Nephron progenitor cell (in vitro differentiated cells): ENCODE results near the gene OS9.

Experiments
- DNase-seq: peaks from one replicate; pipeline ENCODE4 v3.0.0; 2021
- H3K27ac Mint-ChIP-seq: 2 replicates; pipeline ENCODE4 v1.8.0; 2021; ENCODE audit warnings: mild to moderate bottlenecking, moderate library complexity, mixed read lengths
- H3K27me3 Mint-ChIP-seq: 2 replicates; pipeline ENCODE4 v1.8.0; 2021; ENCODE audit warnings: mild to moderate bottlenecking, low read depth, mixed read lengths; ENCODE audit not compliant: poor library complexity
- H3K36me3 Mint-ChIP-seq: 2 replicates; pipeline ENCODE4 v1.8.0; 2021; ENCODE audit warnings: low read depth, mixed read lengths
- H3K4me1 Mint-ChIP-seq: 2 replicates; pipeline ENCODE4 v1.8.0; 2021; ENCODE audit warnings: mixed read lengths
- H3K4me3 Mint-ChIP-seq: 2 replicates; pipeline ENCODE4 v1.8.0; 2021; ENCODE audit warnings: mild to moderate bottlenecking, moderate library complexity, mixed read lengths
- H3K9me3 Mint-ChIP-seq: 2 replicates; pipeline ENCODE4 v1.8.0; 2021; ENCODE audit warnings: mild to moderate bottlenecking, moderate library complexity, mixed read lengths
- CTCF ChIP-seq: fragments of 200-600 bp; sonication (generic); IDR thresholded peaks from 2 replicates; pipeline ENCODE4 v1.5.0; 2021; ENCODE audit warnings: antibody characterized with exemption

OS9 gene

GRCh38 chr12:57760347-57760982 lies 66.5 kb downstream of the OS9 start:
- peak; percentile 84 for DNase-seq
- Mint-ChIP-seq H3K36me3 (peaks cover 5% of the 10 kb centered on the region), H3K27ac (no peak overlapping the region), H3K27me3 (peaks cover 95% of the 10 kb centered on the region), H3K9me3 (peaks cover 4% of the 10 kb centered on the region), H3K4me3 (no peak overlapping the region), H3K4me1 (peaks cover 9% of the 10 kb centered on the region)
- no peak for TF ChIP-seq CTCF

- no peak for DNase-seq
- TF ChIP-seq CTCF = no peak
- Mint-ChIP-seq H3K27ac (no peak overlapping the region), H3K9me3 (peaks cover 4% of the 10 kb centered on the region), H3K36me3 (peaks cover 5% of the 10 kb centered on the region), H3K4me1 (peaks cover 8% of the 10 kb centered on the region), H3K27me3 (peaks cover 98% of the 10 kb centered on the region), H3K4me3 (no peak overlapping the region)
These were observed 67.6 kb downstream of the OS9 start for GRCh38 chr12:57761391-57761998.

- peaks cover 4% of the 10 kb centered on the region for H3K9me3 Mint-ChIP-seq
- no peak overlapping the region for H3K4me3 Mint-ChIP-seq
- H3K36me3 Mint-ChIP-seq = peaks cover 7% of the 10 kb centered on the region
- H3K27ac Mint-ChIP-seq = no peak overlapping the region
- no peak for TF ChIP-seq CTCF
- DNase-seq = no peak
- H3K27me3 Mint-ChIP-seq = peaks cover 99% of the 10 kb centered on the region
- H3K4me1 Mint-ChIP-seq = peaks cover 14% of the 10 kb centered on the region
These were observed 68.5 kb downstream of the OS9 start for GRCh38 chr12:57762463-57762862.

GRCh38 chr12:57763881-57764661 lies 70.1 kb downstream of the OS9 start:
- H3K4me3 Mint-ChIP-seq = peak overlapping the region; percentile 35
- peaks cover 98% of the 10 kb centered on the region for H3K27me3 Mint-ChIP-seq
- peaks cover 18% of the 10 kb centered on the region for H3K36me3 Mint-ChIP-seq
- TF ChIP-seq CTCF = no peak
- H3K4me1 Mint-ChIP-seq = peaks cover 16% of the 10 kb centered on the region
- H3K9me3 Mint-ChIP-seq = peaks cover 4% of the 10 kb centered on the region
- no peak overlapping the region for H3K27ac Mint-ChIP-seq
- DNase-seq = no peak

GRCh38 chr12:57764662-57765002 lies 70.7 kb downstream of the OS9 start:
- TF ChIP-seq CTCF = no peak
- Mint-ChIP-seq H3K9me3 (peaks cover 4% of the 10 kb centered on the region), H3K4me3 (no peak overlapping the region), H3K27ac (no peak overlapping the region), H3K4me1 (peaks cover 17% of the 10 kb centered on the region), H3K27me3 (peaks cover 95% of the 10 kb centered on the region), H3K36me3 (peaks cover 21% of the 10 kb centered on the region)
- DNase-seq = no peak
